Measurements from ENCODE around the gene ZNF516.
"Not testable (repeated sequence)": the region's sequence is repeated elsewhere in the genome, so short reads cannot be mapped to it uniquely, and the experiment has no call there.

Gene ZNF516

GRCh38 chr18:76490670-76491472, 4.2 kb downstream of the ZNF516 start:
- peak in 3 of 56 donors; percentile 33 to 62 (median 48) for DNase-seq

GRCh38 chr18:76490033-76490432, 5.0 kb downstream of the ZNF516 start:
- DNase-seq = no peak

GRCh38 chr18:76489081-76489480, 6.0 kb downstream of the ZNF516 start:
- DNase-seq = no peak

GRCh38 chr18:76488190-76488589, 6.9 kb downstream of the ZNF516 start:
- peak in 1 of 56 donors; percentile 25 for DNase-seq

- peak in 1 of 56 donors; percentile 35 for DNase-seq
These were observed 7.3 kb downstream of the ZNF516 start for GRCh38 chr18:76487782-76488181.

- DNase-seq = no peak
These were observed 8.0 kb downstream of the ZNF516 start for GRCh38 chr18:76487070-76487469.

- no peak for DNase-seq
These were observed 8.5 kb downstream of the ZNF516 start for GRCh38 chr18:76486574-76486973.

- DNase-seq = no peak
These were observed 9.0 kb downstream of the ZNF516 start for GRCh38 chr18:76486038-76486437.

GRCh38 chr18:76484749-76485387, 10.2 kb downstream of the ZNF516 start:
- DNase-seq = no peak

GRCh38 chr18:76483780-76484179, 11.3 kb downstream of the ZNF516 start:
- DNase-seq = no peak

- DNase-seq = no peak
These were observed 11.9 kb downstream of the ZNF516 start for GRCh38 chr18:76482971-76483691.

- no peak for DNase-seq
These were observed 12.8 kb downstream of the ZNF516 start for GRCh38 chr18:76482267-76482666.

- DNase-seq = no peak
These were observed 14.1 kb downstream of the ZNF516 start for GRCh38 chr18:76480913-76481312.

GRCh38 chr18:76479351-76480238, 15.4 kb downstream of the ZNF516 start:
- DNase-seq = no peak

- DNase-seq = no peak
These were observed 18.1 kb downstream of the ZNF516 start for GRCh38 chr18:76476665-76477561.

GRCh38 chr18:76475450-76476194, 19.4 kb downstream of the ZNF516 start:
- DNase-seq = peak in 1 of 56 donors; percentile 23

GRCh38 chr18:76474824-76475223, 20.2 kb downstream of the ZNF516 start:
- no peak for DNase-seq

- not testable (repeated sequence) for DNase-seq
These were observed 21.5 kb downstream of the ZNF516 start for GRCh38 chr18:76473521-76473920.

GRCh38 chr18:76472829-76473228, 22.2 kb downstream of the ZNF516 start:
- DNase-seq = no peak

Data from amygdala (tissue), 56 donors.